RWPE2 (cell line): ENCODE data around the gene CIP2A.

Experiments
- ATAC-seq: fragments of 200-7000 bp; cut with Tn5 transposase; 3 replicates; pipeline ENCODE4 v1.9.1; 2021; ENCODE audit warnings: low read depth
- DNase-seq: peaks from one replicate; pipeline ENCODE4 v3.0.0-alpha.2; 2020; ENCODE audit warnings: low spot score
- H3K27ac ChIP-seq: fragments of 450-650 bp; 2 replicates; pipeline ENCODE4 v1.5.1; 2017; ENCODE audit warnings: mild to moderate bottlenecking; ENCODE audit not compliant: poor library complexity, severe bottlenecking
- H3K27me3 ChIP-seq: fragments of 250-450 bp; sonication (Bioruptor Pico); 2 replicates; pipeline ENCODE4 v1.5.1; 2021; ENCODE audit warnings: mild to moderate bottlenecking, moderate library complexity; ENCODE audit not compliant: insufficient read depth, poor library complexity, severe bottlenecking
- H3K36me3 ChIP-seq: fragments of 250-450 bp; sonication (Bioruptor Pico); 2 replicates; pipeline ENCODE4 v1.5.1; 2020; ENCODE audit warnings: low read depth, mild to moderate bottlenecking, moderate library complexity
- H3K4me1 ChIP-seq: fragments of 250-450 bp; sonication (Bioruptor Pico); 2 replicates; pipeline ENCODE4 v1.5.1; 2021; ENCODE audit warnings: mild to moderate bottlenecking, moderate library complexity; ENCODE audit not compliant: insufficient read depth, poor library complexity, severe bottlenecking
- H3K4me3 ChIP-seq: fragments of 250-450 bp; sonication (Bioruptor Pico); 2 replicates; pipeline ENCODE4 v1.5.1; 2021; ENCODE audit warnings: mild to moderate bottlenecking, moderate library complexity; ENCODE audit not compliant: severe bottlenecking
- H3K9me3 ChIP-seq: fragments of 250-450 bp; sonication (Bioruptor Pico); 2 replicates; pipeline ENCODE4 v1.5.1; 2021; ENCODE audit warnings: mild to moderate bottlenecking, moderate library complexity; ENCODE audit not compliant: severe bottlenecking
- CTCF ChIP-seq: fragments of 450-650 bp; IDR thresholded peaks from one replicate; pipeline ENCODE4 v1.5.1; 2017; ENCODE audit warnings: mild to moderate bottlenecking, moderate library complexity; ENCODE audit not compliant: poor library complexity, severe bottlenecking

CIP2A gene

GRCh38 chr3:108590460-108590859, 1.2 kb upstream of the CIP2A start:
- Histone ChIP-seq H3K36me3 (peaks cover 7% of the 10 kb centered on the region), H3K4me1 (peaks cover 7% of the 10 kb centered on the region), H3K27me3 (no peaks in the 10 kb centered on the region), H3K4me3 (peak overlapping the region; percentile 77), H3K9me3 (no peaks in the 10 kb centered on the region), H3K27ac (peak overlapping the region; percentile 77)
- ATAC-seq (no peak), DNase-seq (no peak)
- TF ChIP-seq CTCF: no peak

DNA sequence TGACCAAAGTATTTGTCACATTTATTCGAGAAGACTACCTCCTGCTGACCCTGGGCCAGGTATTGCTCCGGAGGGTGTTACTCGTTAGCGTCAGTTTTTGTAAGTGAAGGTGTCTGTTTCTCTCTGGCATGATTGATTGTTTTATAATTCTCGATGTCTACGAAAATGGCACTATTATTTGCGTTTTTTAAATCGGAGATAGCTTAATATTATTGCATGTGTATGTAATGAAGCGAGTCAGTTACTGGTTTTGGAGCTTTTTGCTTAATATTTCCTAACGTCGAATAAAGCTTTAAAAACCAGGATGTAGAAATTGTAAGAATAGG, 723 bp upstream of the CIP2A start:
- TF ChIP-seq CTCF: peak; percentile 18
- no peaks in the 10 kb centered on the region for H3K9me3 ChIP-seq
- H3K27me3 ChIP-seq: no peaks in the 10 kb centered on the region
- DNase-seq (no peak), ATAC-seq (no peak)
- H3K36me3 ChIP-seq: peaks cover 8% of the 10 kb centered on the region
- H3K4me1 ChIP-seq: peaks cover 7% of the 10 kb centered on the region
- H3K4me3 ChIP-seq: peak overlapping the region; percentile 77
- peak overlapping the region; percentile 77 for H3K27ac ChIP-seq

GRCh38 chr3:108588601-108589000, 637 bp downstream of the CIP2A start:
- TF ChIP-seq CTCF: no peak
- peaks cover 21% of the 10 kb centered on the region for H3K36me3 ChIP-seq
- H3K27ac ChIP-seq: peak overlapping the region; percentile 77
- H3K9me3 ChIP-seq: no peaks in the 10 kb centered on the region
- ATAC-seq (no peak), DNase-seq (no peak)
- H3K4me1 ChIP-seq: peaks cover 7% of the 10 kb centered on the region
- H3K27me3 ChIP-seq: no peaks in the 10 kb centered on the region
- peak overlapping the region; percentile 77 for H3K4me3 ChIP-seq

DNA sequence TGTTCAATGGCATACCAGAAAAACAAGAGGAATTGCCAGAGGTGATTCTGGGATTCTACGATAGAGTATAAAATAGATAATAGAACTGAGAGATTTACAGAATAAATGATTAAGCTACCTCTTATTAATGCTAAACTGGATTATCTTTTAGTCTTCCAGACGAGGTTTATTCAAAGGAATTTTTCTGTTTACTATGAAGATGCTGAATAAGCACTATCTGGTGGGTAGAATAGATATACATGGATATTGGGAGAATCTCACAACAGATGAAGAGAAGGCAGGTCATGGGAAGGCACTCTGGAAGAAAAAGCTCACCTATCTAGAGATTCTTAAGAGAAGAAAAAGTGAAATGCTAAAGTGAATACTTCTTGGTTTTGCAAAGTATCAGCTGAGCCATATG, 11.2 kb downstream of the CIP2A start:
- H3K4me3 ChIP-seq: no peak overlapping the region
- H3K27me3 ChIP-seq: no peaks in the 10 kb centered on the region
- no peaks in the 10 kb centered on the region for H3K4me1 ChIP-seq
- peaks cover 78% of the 10 kb centered on the region for H3K36me3 ChIP-seq
- no peak for ATAC-seq
- no peak for TF ChIP-seq CTCF
- H3K27ac ChIP-seq: no peak overlapping the region
- no peaks in the 10 kb centered on the region for H3K9me3 ChIP-seq
- DNase-seq: no peak

DNA sequence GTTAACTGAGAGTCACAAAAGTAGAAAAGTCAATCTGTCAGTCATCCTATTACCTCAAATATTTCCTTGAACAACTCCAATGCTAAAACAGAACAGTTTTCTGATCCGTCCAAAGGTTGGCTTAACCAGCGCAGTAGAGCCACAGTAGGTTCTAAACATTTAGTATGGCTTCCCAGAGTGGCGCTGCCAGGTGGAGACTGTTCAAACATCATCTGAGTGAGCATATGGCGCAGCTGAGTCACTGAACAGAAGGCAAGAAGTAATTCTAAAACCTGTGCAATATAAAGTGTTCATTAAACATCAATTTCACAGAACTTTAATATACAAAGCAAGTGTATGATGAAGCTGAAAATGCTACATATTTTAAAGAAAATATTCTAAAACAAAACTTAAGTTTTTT, 19.9 kb downstream of the CIP2A start:
- H3K27ac ChIP-seq: no peak overlapping the region
- no peak for TF ChIP-seq CTCF
- H3K4me1 ChIP-seq: no peaks in the 10 kb centered on the region
- H3K27me3 ChIP-seq: no peaks in the 10 kb centered on the region
- H3K4me3 ChIP-seq: no peak overlapping the region
- H3K9me3 ChIP-seq: no peaks in the 10 kb centered on the region
- H3K36me3 ChIP-seq: peaks cover 72% of the 10 kb centered on the region
- no peak for ATAC-seq
- no peak for DNase-seq
